ENCODE data around the gene BPHL.
"Not testable (repeated sequence)": the region's sequence is repeated elsewhere in the genome, so short reads cannot be mapped to it uniquely, and the experiment has no call there.

Gene BPHL

DNA sequence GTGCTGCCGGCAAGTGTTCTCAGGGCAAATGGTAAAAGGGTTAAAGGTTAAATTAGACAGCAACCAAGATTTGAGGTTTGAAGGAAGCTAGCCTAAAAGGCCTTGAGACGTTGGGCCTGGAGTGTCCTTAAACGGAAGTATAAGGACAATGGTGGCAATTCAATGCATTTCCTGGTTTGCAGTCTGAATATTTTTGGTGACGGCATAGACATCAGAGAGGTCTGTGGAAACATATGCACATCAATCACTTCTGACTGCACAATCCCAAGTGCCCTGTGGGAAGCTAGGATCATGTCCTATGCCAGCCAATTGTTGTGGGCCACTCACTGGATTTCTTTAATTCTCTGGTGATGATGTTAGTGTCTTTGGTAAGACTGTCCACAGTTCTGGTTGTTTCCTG is 64.6 kb downstream of the BPHL start:
- DNase-seq = no peak

DNA sequence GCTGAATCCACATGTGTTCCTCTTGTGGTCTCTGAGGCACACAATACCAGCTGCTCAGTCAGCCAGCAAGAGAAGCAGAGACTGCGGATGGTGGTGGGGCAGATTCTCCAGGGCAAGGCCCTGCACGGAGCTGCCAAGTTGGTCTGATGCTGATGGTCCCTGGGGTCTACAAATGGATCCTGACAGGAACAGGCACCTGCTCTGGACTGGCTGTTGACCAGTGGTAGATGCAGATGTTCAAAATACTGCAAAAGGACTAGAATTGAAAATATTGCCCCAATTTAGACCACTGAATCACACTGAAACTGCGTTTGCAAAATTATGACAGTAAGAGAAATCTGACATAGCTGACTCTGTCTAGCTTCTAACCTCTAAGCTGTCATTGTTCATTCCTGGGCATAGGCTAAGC is 68.5 kb downstream of the BPHL start:
- DNase-seq = no peak

DNA sequence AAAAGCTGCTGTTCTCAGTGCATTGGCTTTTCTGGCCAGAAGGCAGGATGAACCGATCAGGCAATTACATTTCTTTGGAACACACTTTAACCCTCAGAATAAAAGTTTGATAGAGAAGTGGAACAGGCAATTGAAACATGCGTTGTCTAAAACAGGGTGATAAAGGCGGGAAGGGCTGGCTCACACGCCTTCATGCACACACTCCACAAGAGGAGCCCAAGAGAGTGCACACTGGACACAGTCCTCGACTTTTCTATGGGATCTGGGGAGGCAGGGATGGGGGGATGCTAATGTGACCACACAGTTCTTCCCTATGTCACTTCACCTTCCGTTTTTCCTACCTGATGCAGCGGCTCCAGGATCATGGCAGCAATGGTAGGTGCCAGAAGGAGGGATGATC is 69.8 kb downstream of the BPHL start:
- no peak for DNase-seq

DNA sequence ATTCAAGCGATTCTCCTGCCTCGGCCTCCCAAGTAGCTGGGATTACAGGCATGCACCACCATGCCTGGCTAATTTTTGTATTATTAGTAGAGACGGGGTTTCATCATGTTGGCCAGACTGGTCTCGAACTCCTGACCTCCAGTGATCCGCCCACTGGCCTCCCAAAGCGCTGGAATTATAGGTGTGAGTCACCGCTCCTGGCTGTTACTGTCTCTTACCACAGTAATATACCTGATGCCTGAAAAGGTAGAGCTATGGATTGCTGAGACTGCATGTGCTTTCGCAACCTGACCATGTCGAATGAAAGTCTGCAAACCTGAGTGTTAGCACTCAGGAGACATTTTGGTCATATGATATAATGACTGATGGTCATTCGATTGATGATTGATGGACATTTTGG is 70.7 kb downstream of the BPHL start:
- DNase-seq = not testable (repeated sequence)

DNA sequence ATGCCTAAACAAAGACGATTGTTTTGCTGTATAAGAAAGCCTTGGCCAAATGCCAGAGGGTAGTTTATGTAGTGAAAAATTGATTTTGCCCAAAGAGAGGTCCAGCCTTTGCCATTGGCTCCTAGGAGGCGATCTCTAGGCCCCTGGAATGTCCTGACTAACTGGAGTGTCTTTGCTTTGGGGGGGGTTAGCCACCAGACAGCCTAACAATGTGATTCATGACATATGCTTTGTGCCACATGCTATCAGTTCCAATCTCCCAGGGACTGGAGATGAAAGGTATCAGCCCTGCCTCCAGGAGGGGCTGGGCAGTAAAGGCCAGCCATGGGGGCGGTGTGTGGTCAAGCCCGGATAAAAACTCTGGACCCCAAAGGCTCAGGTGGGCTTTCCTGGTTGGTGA is 71.5 kb downstream of the BPHL start:
- no peak for DNase-seq

DNA sequence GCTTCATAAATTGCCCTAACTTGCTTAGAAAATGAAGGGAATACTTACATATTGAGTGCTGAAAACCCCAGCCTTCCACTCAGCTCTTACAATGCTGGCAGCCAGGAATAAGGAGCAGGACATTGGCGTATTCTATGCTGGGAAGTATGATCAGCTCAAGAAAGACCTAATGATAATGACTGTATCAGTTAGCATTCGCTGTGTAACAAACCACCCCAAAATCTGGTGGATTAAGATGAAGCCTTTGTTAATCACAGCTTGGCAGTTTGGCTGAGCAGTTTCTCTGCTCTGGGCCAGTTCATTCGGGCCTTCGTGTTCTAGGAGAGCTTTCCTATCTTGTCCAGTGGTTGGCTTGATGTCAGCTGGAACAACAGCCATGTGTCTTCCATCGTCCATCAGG is 72.3 kb downstream of the BPHL start:
- no peak for DNase-seq

GRCh38 chr6:3193102-3193849 is 74.8 kb downstream of the BPHL start:
- DNase-seq = no peak

DNA sequence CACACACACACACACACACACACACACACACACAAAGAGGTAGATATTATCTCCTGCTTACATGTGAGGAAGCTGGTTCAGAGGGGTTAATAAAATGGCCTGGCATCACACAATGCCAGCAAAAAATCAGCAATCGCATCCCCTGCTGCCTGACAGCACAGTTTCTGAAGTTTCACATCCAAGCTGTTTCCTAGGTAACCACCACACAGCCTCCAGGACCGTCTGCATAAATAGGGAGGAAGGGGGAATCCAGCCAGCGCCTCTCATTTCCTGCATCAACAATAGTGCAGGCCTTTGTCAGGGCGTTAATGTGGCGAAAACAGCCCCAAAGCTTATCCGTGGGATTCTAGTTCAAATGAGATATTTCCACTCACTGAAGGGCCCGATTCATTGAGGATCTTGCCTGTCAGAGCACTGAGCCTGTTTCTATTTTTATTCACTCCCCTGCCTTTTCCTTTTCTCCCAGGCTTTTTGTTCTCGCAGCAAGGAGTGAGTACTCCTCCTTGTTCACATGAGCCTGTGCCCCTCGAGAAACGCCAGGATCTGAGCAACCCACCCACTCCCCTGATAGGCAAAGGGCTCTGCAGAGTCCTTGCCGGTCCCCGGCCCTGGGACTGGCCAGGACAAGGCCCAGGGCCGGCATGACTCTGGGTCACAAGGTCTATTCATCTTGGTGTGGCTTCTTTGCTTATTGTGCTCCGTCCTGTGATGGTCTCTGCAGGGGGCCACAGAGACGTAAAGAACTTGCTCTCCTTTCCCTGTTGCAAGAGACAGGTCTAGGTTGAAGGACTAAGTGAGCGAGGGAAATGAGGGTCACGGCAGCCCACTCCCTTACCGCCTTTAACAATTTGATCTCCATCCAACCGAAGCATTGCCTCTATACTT is 76.3 kb downstream of the BPHL start:
- no peak for DNase-seq

DNA sequence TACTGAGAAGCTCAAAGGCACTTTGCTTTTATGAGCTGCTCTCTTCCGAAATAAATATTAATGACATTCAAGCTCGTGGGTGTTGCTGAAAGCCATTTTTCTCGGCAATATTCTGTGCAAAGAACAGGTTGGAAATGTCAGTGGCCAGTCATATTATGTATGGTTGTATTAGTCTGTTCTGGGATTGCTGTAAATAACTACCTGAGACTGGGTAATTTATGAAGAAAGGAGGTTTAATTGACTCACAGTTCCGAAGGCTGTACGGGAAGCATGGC is 76.8 kb downstream of the BPHL start:
- DNase-seq = no peak

DNA sequence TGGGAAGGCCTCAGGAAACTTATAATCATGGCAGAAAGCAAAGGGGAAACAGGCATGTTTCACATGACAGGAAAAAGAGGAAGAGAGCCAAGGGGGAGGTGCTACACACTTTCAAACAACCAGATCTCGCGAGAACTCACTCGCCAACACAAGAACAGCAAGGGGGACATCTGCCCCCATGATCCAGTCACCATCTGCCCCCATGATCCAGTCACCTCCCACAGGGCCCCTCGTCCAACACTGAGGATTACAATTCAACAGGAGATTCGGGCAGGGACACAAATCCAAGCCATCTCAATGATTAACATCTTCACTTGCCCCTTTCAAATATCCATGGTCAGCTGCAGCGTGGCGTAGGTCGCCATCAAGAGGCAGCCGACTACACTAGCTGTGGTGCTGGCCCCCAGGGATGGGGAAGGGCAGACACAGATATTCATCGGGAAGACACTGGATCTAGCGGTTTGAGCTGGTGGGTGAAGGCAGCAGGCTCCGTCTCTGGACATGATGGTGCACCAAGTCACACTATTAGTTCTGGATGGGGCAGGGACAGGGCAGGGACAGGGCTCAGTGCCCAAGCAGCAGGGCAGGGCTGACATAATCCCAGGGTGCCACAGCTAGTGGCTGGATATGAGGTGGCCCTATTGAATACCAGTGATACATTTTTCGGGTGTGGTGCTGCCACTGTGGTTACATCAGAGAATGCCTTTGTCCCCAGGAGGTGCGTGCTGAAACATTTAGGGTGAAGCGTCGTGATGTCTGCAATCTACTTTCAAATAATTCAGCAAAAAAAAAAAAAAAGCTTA is 77.4 kb downstream of the BPHL start:
- no peak for DNase-seq

DNA sequence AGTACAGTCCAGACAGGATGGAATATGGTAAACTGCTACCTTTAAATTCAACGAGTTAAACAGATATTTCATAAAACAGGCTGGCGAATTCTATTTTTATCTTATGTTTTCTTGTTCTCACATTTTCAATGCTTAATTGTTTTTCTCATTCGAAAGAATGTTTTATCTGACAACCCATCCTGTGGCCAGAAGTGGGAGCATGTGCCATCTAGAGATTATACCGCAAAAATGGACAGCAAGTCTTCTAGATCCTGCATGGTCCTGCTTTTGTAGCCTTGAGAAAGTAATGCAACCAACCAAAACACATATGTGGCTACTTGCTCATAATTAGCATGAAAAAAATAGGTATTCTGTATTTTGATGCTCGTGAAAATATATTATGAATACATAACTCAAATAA is 78.3 kb downstream of the BPHL start:
- no peak for DNase-seq

DNA sequence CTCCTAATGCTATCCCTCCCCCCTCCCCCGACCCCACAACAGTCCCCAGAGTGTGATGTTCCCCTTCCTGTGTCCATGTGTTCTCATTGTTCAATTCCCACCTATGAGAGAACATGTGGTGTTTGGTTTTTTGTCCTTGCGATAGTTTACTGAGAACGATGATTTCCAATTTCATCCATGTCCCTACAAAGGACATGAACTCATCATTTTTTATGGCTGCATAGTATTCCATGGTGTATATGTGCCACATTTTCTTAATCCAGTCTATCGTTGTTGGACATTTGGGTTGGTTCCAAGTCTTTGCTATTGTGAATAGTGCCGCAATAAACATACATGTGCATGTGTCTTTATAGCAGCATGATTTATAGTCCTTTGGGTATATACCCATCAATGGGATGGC is 79.2 kb downstream of the BPHL start:
- not testable (repeated sequence) for DNase-seq

DNA sequence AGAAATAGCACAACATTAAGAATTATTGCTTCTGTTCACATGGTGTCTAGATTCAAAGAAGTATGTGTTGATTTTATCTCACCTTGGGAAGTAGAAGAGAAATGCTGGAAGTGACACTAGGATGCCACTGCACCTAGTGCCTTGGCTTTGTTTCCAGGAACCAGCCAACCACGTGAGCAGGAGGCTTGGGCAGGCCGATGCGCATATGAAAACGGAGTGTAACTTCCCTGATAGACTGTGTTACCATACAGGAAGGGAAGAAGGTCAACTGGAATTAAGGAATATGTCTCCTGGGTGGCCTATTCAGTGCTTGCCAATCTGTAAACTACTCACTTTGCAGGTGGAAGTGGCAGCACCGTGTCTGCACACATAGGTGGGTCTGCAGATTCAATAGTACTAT is 80.9 kb downstream of the BPHL start:
- no peak for DNase-seq

DNA sequence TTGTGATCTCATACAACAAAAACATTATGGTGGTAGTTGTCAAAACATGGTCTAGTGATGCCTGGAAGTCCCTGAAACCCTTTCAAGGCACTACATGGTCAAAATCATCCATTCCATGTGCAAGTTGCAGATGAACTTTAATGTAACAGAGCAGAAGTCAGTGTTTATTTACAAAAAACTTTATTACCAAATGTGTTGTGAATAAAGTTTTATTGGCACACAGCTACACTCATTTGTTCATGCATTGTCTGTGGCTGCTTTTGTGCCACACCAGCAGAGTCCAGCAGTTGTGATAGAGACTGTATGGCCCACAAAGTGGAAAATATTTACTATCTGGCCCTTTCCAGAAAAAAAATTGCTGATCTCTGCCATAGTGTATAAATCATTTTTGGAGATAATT is 82.2 kb downstream of the BPHL start:
- DNase-seq = no peak

DNA sequence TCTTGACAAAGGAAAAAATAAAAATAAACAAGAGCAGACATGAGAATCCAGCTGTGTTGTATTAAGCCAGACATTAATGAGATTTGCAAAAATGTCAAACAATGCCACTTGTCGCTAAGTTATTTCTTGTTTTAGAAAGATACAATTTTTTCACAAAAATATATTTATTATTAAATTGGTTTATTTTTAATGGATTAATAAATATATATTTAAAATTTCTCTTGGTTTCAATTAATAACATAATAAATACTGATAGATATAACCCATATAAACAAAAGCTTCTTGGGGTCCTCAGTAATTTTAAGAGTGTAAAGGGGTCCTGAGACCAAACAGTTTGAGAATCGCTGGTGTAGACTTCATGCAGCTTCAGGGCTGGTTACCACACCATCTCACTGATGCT is 82.9 kb downstream of the BPHL start:
- no peak for DNase-seq
